NB4 (cell line): ENCODE results near the gene PCGF5.

Experiments
- MAX ChIP-seq: IDR thresholded peaks from 2 replicates; pipeline ENCODE4 v1.6.1; 2011; ENCODE audit warnings: low read depth, low read length
- POLR2A ChIP-seq: IDR thresholded peaks from 2 replicates; pipeline ENCODE4 v1.6.1; 2011; ENCODE audit warnings: mild to moderate bottlenecking; ENCODE audit not compliant: insufficient read length; ENCODE audit errors: extremely low read depth
- TF ChIP-seq, protein P1 (sequence below): IDR thresholded peaks from one replicate; pipeline ENCODE4 v1.5.1; 2012; ENCODE audit warnings: low read depth, low read length

GRCh38 chr10:91316486-91316885 is 96.0 kb downstream of the PCGF5 start:
- TF ChIP-seq, protein P1, sequence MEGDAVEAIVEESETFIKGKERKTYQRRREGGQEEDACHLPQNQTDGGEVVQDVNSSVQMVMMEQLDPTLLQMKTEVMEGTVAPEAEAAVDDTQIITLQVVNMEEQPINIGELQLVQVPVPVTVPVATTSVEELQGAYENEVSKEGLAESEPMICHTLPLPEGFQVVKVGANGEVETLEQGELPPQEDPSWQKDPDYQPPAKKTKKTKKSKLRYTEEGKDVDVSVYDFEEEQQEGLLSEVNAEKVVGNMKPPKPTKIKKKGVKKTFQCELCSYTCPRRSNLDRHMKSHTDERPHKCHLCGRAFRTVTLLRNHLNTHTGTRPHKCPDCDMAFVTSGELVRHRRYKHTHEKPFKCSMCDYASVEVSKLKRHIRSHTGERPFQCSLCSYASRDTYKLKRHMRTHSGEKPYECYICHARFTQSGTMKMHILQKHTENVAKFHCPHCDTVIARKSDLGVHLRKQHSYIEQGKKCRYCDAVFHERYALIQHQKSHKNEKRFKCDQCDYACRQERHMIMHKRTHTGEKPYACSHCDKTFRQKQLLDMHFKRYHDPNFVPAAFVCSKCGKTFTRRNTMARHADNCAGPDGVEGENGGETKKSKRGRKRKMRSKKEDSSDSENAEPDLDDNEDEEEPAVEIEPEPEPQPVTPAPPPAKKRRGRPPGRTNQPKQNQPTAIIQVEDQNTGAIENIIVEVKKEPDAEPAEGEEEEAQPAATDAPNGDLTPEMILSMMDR, result no peak
- TF ChIP-seq MAX, result no peak
- no peak for TF ChIP-seq POLR2A
